ENCODE measurements around the gene MTRR. TPM values are rescaled to one million over a fixed set of nuclear protein-coding genes. Genes with fewer than 3 reads are reported as not detected.

Gene MTRR
- total RNA-seq, 4 donors from 2014 or later, result 34.3 to 48.0 (median 41.8) TPM

- Histone ChIP-seq H3K27ac (no peak overlapping the region), H3K36me3 (no peaks in the 10 kb centered on the region), H3K9me3 (no peaks in the 10 kb centered on the region), H3K4me3 (no peak overlapping the region), H3K27me3 (no peaks in the 10 kb centered on the region), H3K4me1 (no peaks in the 10 kb centered on the region)
- WGBS, 2 donors, result 88 to 92% methylated on average over 3 of the region's 3 CpGs
- no peak for TF ChIP-seq EP300 (IDR thresholded peaks at IDR 0.05)
- TF ChIP-seq CTCF (IDR thresholded peaks at IDR 0.05), result no peak
- no peak for TF ChIP-seq POLR2A (IDR thresholded peaks at IDR 0.05)
- no peak for DNase-seq (ENCODE audit: low spot score in 2 of 2)
These were observed 72.7 kb downstream of the MTRR start for GRCh38 chr5:7941692-7942091.

GRCh38 chr5:7947301-7947700 lies 78.4 kb downstream of the MTRR start:
- 82 to 84% methylated on average over 4 of the region's 4 CpGs for WGBS, 2 donors
- TF ChIP-seq CTCF (IDR thresholded peaks at IDR 0.05) (no peak), EP300 (IDR thresholded peaks at IDR 0.05) (no peak), POLR2A (IDR thresholded peaks at IDR 0.05) (no peak)
- Histone ChIP-seq H3K27ac (no peak overlapping the region), H3K27me3 (no peaks in the 10 kb centered on the region), H3K9me3 (no peaks in the 10 kb centered on the region), H3K36me3 (no peaks in the 10 kb centered on the region), H3K4me1 (no peaks in the 10 kb centered on the region), H3K4me3 (no peak overlapping the region)
- no peak for DNase-seq (ENCODE audit: low spot score in 2 of 2)

Other genes starting within 250 kb of the MTRR start
- not detected for gene CFAP90, start 18.0 kb upstream of the MTRR start, total RNA-seq
- 10 to 100 TPM in 1 of 4 donors, 1 to 10 TPM in 3; 4.7 to 16.0 (median 8.2) TPM for gene FASTKD3, start 117 bp upstream of the MTRR start, total RNA-seq

Measured in tibial nerve (tissue), 4 donors.